ENCODE results near the gene MDC1. TPM values are rescaled to one million over a fixed set of nuclear protein-coding genes. Genes with fewer than 3 reads are reported as not detected.

MDC1 gene
- total RNA-seq, 1 experiment from 2014 or later, result 12.4 TPM

- DNase-seq (ENCODE audit: low read depth), result peak; percentile 72
These were observed 31.9 kb upstream of the MDC1 start for GRCh38 chr6:30748851-30749540.

DNA sequence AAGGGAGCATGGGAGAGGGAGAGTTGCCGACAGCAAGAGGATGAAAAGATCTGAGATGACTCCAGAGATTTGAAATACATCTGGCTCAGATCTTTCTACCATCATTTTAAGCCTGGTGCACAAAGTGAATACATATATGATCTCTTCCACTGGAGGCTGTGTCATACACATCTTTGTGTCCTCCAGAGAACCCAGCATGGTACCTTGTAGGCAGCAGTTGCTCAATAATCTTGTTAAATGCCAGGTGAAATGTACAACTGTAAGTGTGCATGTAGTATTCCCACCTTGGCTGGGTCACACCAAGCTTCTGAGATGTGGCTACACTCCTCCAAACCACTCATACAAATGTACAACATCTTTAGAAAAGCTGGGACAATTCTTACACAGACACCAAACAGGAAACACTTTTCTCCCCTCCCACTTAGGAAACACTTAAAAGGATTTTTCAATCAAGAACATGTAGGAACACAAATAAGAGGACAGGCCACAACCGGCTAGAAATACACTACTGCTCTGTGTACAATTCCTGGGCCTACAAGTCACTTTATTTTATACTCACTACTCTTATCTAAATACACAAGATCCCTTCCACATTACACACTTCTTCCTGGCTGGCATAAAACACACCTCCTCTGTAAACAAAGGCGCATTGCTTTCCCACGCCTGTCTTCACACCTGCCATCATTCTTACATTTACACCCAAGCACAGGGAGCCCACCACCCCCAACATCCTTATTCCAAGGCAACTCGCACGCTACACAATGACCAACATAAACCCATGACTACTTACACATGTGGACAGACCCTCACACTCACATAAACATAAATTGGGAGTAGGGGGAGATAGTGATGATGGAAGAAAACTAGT is 31.1 kb upstream of the MDC1 start:
- no peak for DNase-seq (ENCODE audit: low read depth)

- peak; percentile 63 for DNase-seq (ENCODE audit: low read depth)
These were observed 30.2 kb upstream of the MDC1 start for GRCh38 chr6:30747300-30747687.

GRCh38 chr6:30744054-30744805 is 27.1 kb upstream of the MDC1 start, which contains the start of gene IER3:
Gene IER3 (minus strand): TSS chr6:30744547. CDS start chr6:30744518, 29 bp downstream.
- DNase-seq (ENCODE audit: low read depth), result peak; percentile 91

DNA sequence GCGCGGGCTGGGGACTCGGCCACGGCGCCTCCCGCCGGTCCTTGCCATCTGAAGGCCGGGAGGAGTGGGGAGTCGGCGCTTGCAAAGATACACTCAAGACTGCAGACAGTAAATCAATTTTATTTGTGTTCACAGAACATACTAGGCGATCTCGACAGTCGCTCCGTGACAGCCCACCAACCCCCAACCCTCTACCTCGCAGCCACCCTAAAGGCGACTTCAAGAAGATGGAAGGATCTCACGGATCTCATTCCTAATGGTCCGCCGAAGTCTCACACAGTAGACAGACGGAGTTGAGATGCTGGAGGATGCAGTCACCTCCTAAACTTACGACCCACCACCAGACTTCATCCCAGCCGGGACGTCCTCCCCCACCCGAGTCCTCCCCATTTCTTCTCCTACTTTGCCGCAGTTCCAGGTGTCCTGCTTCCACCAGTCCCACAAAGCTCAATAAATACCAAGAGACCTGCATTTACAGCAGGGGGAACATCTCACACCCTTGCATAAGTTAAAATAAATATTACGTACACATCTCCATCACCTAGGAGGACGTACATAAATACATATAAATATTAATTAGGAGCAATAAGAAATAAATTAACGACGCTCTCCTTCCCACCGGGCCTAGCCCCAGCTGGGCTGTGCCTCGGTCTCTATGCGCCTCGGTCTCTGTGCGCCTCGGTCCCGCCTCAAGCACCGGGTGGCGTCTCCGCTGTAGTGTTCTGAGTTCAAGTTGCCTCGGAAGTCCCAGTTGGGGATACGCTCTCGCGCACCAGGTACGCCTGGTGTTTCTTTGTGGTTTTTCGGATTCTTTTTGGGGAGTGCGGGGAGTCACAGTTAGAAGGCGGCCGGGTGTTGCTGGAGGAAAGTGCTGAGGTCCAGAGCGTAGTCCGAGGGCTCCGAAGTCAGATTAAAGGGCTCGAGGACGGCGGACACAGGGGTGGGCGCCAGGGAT is 26.3 kb upstream of the MDC1 start:
- DNase-seq (ENCODE audit: low read depth), result no peak

- DNase-seq (ENCODE audit: low read depth), result peak; percentile 98
These were observed 25.4 kb upstream of the MDC1 start, which contains the start of gene FLOT1 for GRCh38 chr6:30742316-30743098. Gene FLOT1 (minus strand): TSS chr6:30742687. CDS start chr6:30742189, 498 bp downstream.

DNA sequence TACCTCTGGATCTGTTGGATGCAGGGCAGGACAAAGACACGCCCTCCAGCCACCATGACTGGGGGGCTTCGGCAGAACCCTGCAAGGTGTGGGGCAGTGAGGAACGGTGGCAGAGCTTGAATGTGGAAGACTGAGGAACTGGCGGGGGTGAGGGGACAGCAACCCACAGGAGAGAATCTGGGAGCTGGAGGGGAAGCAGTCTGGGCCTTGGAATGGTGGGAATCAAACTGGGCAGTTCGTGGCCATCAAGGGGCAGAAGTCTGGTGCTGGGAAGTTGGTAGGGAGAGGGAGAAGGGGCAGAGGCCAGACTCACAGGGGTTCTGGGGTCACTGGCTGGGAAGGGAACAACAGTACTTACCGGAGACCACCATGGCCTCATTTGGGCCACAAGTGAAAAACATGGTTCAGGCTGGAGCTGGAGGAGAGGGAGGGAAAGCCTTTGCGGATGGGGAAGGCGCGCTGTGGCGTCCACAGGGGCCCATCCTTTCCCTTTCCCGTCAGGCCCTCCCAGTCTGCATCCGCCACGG is 24.8 kb upstream of the MDC1 start:
- DNase-seq (ENCODE audit: low read depth), result no peak

DNA sequence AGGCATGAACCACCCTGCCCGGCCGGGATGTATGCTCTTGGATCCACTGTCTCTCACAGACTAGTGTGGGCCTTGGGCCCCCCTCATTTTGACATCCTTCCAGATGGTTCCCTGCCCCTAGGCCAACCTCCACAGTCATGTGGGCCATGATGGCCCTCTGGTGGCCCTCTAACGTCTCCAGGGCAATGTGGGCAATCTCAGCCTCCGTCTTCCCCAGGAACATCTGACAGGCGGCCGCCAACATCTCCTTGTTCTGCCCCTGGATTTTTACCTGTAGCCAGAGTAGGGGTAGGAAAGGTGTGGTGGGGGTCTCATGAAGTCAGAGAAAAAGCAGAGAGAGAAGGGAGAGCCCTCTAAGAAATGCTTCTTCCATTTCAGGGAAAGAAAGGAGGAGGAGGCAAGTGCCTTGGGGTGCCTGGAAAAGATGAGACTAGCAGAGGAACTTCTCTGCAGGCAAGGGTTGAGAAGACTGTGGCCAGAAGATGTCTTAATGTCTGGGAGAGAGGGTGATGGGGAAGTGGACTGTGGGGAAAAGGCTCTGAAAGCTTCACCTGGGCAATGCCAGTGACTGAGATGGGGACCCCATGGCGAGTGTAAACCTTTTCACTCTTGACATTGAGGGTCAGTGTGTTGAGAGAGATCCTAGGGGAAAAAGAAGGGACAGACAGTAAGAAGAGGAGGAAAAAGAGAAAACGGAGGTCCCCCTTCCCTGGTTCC is 24.1 kb upstream of the MDC1 start:
- no peak for DNase-seq (ENCODE audit: low read depth)

- DNase-seq (ENCODE audit: low read depth), result no peak
These were observed 23.4 kb upstream of the MDC1 start for GRCh38 chr6:30740540-30740870.

DNA sequence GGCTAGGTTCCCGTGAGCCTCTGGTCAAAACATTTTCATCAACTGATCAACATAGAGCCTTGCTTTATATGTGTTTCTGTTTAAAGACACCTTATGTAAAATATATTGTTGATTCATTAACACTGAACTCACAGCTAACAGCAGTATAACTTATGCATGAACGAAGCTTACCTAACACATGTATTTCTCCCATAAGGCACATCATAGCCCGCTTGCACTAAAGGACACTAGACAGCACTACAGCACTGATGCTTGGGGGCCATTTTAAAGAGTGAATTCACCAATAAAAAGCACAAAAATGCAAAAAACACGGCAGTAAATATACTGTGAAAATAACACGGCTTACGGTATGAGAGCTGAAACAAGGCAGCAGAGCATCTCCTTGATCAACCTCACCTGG is 21.5 kb upstream of the MDC1 start:
- DNase-seq (ENCODE audit: low read depth), result no peak

GRCh38 chr6:30735668-30736314 is 18.7 kb upstream of the MDC1 start:
- DNase-seq (ENCODE audit: low read depth), result no peak

- no peak for DNase-seq (ENCODE audit: low read depth)
These were observed 15.3 kb upstream of the MDC1 start for GRCh38 chr6:30732237-30732943.

DNA sequence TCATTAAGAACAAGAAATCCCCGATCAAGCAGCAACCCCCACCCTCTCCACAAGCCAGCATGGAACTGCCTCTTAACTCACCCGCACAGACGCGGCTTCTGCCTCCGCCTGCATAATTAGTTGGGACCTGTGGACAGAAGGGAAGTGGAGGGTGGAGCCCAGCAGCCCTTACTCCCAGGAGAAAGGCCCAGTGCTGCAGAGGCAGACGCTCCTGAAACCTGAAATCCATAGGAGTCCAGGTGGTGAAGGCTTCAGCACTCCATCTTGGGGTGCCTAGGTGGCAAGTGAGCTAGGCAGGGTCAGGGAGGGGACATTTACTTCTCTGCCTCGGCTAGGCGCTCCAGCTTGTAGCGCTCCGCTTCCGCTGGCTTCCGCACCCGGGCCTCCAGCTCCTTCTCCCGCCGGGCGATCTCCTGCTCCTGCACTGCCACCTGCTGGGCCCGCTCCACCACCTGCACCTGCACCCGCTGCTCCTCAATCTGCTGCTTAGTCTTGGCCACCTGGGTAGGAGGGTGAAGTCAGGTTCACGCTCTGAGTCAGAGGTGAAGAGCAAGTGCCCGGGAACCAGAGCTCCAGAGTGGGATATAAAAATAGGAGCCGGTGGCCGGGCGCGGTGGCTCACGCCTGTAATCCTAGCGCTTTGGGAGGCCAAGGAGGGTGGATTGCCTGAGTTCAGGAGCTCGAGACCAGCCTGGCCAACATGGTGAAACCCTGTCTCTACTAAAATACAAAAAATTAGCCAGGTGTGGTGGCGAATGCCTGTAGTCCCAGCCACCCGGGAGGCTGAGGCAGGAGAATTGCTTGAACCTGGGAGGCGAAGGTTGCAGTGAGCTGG is 13.7 kb upstream of the MDC1 start:
- no peak for DNase-seq (ENCODE audit: low read depth)

- DNase-seq (ENCODE audit: low read depth), result peak; percentile 71
These were observed 11.0 kb upstream of the MDC1 start for GRCh38 chr6:30727920-30728553.

- DNase-seq (ENCODE audit: low read depth), result no peak
These were observed 9.7 kb upstream of the MDC1 start for GRCh38 chr6:30726506-30727413.
